K562 (cell line): ENCODE results near the gene PHKB. TPM values are rescaled to one million over a fixed set of nuclear protein-coding genes. Genes with fewer than 3 reads are reported as not detected.
A peak's percentile ranks its signal among the peaks of the same experiment; 100 is the strongest.

Experiments used
- ATF2 ChIP-seq: sonication (generic); formaldehyde crosslinking; IDR thresholded peaks from 2 replicates; pipeline ENCODE4 v1.8.1; 2022; ENCODE audit warnings: missing genetic modification reagents
- BRF2 ChIP-seq: IDR thresholded peaks from 3 replicates; pipeline ENCODE4 v1.6.1; 2011; ENCODE audit warnings: borderline replicate concordance, mild to moderate bottlenecking; ENCODE audit not compliant: insufficient read length, insufficient read depth
- CBFA2T2 ChIP-seq: fragments of 450-650 bp; conservative IDR thresholded peaks from 2 replicates; pipeline ENCODE4 v1.6.1; 2017; ENCODE audit warnings: mild to moderate bottlenecking
- CBFA2T3 ChIP-seq: fragments of 450-650 bp; IDR thresholded peaks from 2 replicates; pipeline ENCODE4 v1.6.1; 2017
- EHMT2 ChIP-seq: fragments of 450-650 bp; IDR thresholded peaks from 2 replicates; pipeline ENCODE4 v1.6.1; 2018; ENCODE audit warnings: antibody characterized with exemption
- ELF2 ChIP-seq: fragments of 250-450 bp; sonication (Bioruptor Pico); IDR thresholded peaks from 2 replicates; pipeline ENCODE4 v1.5.0; 2021; ENCODE audit warnings: mild to moderate bottlenecking
- EZH2 ChIP-seq: IDR thresholded peaks from 2 replicates; pipeline ENCODE4 v1.6.1; 2012; ENCODE audit warnings: low read depth, mild to moderate bottlenecking, inconsistent platforms, low read length, borderline replicate concordance
- FOXA3 ChIP-seq, 2 experiments: fragments of 450-650 bp in 1 of 2; sonication (generic) in 1 of 2; formaldehyde crosslinking; IDR thresholded peaks in 1 of 2; conservative IDR thresholded peaks in 1 of 2; 2 replicates each; pipeline versions ENCODE4 v1.4.0 to v1.8.0; 2020 to 2022; ENCODE audit warnings: mild to moderate bottlenecking in 2 of 2, missing genetic modification reagents in 1 of 2
- HDAC1 ChIP-seq, 2 experiments: fragments of 450-650 bp; IDR thresholded peaks; 2 replicates each; pipeline ENCODE4 v1.6.1; 2016 to 2017; ENCODE audit warnings: inconsistent platforms in 1 of 2, mild to moderate bottlenecking in 1 of 2, moderate library complexity in 1 of 2
- MEF2D ChIP-seq: conservative IDR thresholded peaks from 2 replicates; pipeline ENCODE4 v1.6.1; 2016; ENCODE audit warnings: low read depth, missing genetic modification characterization, missing compliant biosample characterization
- NCOA2 ChIP-seq, 2 experiments: fragments of 450-650 bp; IDR thresholded peaks; 2 replicates each; pipeline ENCODE4 v1.6.1; 2018; ENCODE audit warnings: mild to moderate bottlenecking in 2 of 2, moderate library complexity in 1 of 2; ENCODE audit not compliant: partially characterized antibody in 2 of 2
- NFIC ChIP-seq: fragments of 450-650 bp; IDR thresholded peaks from 2 replicates; pipeline ENCODE4 v1.6.1; 2017; ENCODE audit warnings: mild to moderate bottlenecking, inconsistent platforms
- NR2F6 ChIP-seq: fragments of 450-650 bp; formaldehyde crosslinking; IDR thresholded peaks from 2 replicates; pipeline ENCODE4 v1.4.0; 2020; ENCODE audit warnings: mild to moderate bottlenecking
- SRSF1 ChIP-seq: fragments of 200-400 bp; formaldehyde crosslinking; IDR thresholded peaks from 2 replicates; pipeline ENCODE4 v1.6.1; 2017; ENCODE audit warnings: mild to moderate bottlenecking, low read depth, low read length, moderate library complexity
- STAT5A ChIP-seq: IDR thresholded peaks from 2 replicates; pipeline ENCODE4 v1.6.1; 2012; ENCODE audit warnings: low read length, inconsistent platforms, borderline replicate concordance
- ZNF398 ChIP-seq: fragments of 250-450 bp; sonication (Bioruptor Pico); IDR thresholded peaks from 2 replicates; pipeline ENCODE4 v1.8.0; 2021; ENCODE audit warnings: moderate library complexity, mild to moderate bottlenecking, inconsistent platforms
- ZNF609 ChIP-seq: sonication (generic); formaldehyde crosslinking; IDR thresholded peaks from 2 replicates; pipeline ENCODE4 v1.8.1; 2023; ENCODE audit warnings: missing genetic modification reagents, mild to moderate bottlenecking, borderline replicate concordance
- ZNF699 ChIP-seq: fragments of 250-450 bp; sonication (Bioruptor Pico); IDR thresholded peaks from 2 replicates; pipeline ENCODE4 v1.8.0; 2021; ENCODE audit warnings: mild to moderate bottlenecking, moderate library complexity; ENCODE audit not compliant: insufficient replicate concordance
- ZSCAN29 ChIP-seq: fragments of 450-650 bp; IDR thresholded peaks from 2 replicates; pipeline ENCODE4 v1.6.1; 2017
- polyA plus RNA-seq, 8 experiments: library from polyadenylated mRNA; depleted of rRNA in 4 of 8; stranded (reverse) in 5 of 8; unstranded in 3 of 8; fragments of >200 nt; fragmentation: Nextera tagmentation in 2 of 8; fragmentation: Illumina TruSeq in 1 of 8; extraction: Ambion mirVana in 2 of 8; extraction: Trizol in 1 of 8; gene quantifications; 2 replicates each; pipeline versions ENCODE4 v1.2.1 to v1.2.3, GENCODE V29; 2011 to 2014; ENCODE audit warnings: inconsistent platforms in 1 of 8, missing spikeins in 1 of 8
- total RNA-seq, 7 experiments: library from RNA; depleted of rRNA in 6 of 7; stranded (reverse); fragments of >200 nt in 6 of 7; fragmentation: Illumina TruSeq in 2 of 7; extraction: Trizol in 2 of 7; gene quantifications; 2 replicates each; pipeline versions ENCODE4 v1.2.1 to v1.2.3, GENCODE V29; 2011 to 2021; ENCODE audit warnings: low replicate concordance in 1 of 7

The PHKB gene
- total and polyA plus RNA-seq, 9 of the 15 experiments (the other 6 are each of a cell fraction or from before 2014, with no cell fraction given), result 24.7 to 92.3 (median 67.0) TPM

- TF ChIP-seq NCOA2 (IDR thresholded peaks at IDR 0.05; ENCODE audit: partially characterized antibody in 2 of 2) (no peak), SRSF1 (no peak), ELF2 (CRISPR knock-in tag) (no peak), ZSCAN29 (no peak), HDAC1 (IDR thresholded peaks at IDR 0.05) (peak in 1 of 2 experiments; percentile 84; a peak in 2 of 4 replicates), ATF2 (CRISPR knock-in tag) (no peak), BRF2 (no peak), STAT5A (peak; percentile 73), CBFA2T2 (peak; percentile 73), NFIC (peak; percentile 89), EHMT2 (no peak), NR2F6 (CRISPR knock-in tag) (no peak), FOXA3 (CRISPR knock-in tag; conservative IDR thresholded peaks at IDR 0.05 in 1 of 2, IDR thresholded peaks at IDR 0.05 in 1 of 2) (no peak), MEF2D (no peak), ZNF699 (CRISPR knock-in tag) (no peak), ZNF609 (no peak), CBFA2T3 (peak; percentile 90), EZH2 (no peak), ZNF398 (CRISPR knock-in tag) (no peak)
Observed at GRCh38 chr16:47519996-47520679, 59.0 kb downstream of the PHKB start (continued).
